Heart right ventricle (tissue), 16 donors: ENCODE data around the gene SUGP2. TPM values are rescaled to one million over a fixed set of nuclear protein-coding genes. Genes with fewer than 3 reads are reported as not detected.

Source experiments
- ATAC-seq, 8 donors: fragments of 200-7000 bp; cut with Tn5 transposase; one replicate each; pipeline ENCODE4 v1.9.1; 2020; ENCODE audit warnings: mild to moderate bottlenecking in 8 of 8, moderate library complexity in 8 of 8, moderate number of reproducible peaks in 1 of 8
- DNase-seq, 2 donors: peaks; one replicate each; pipeline ENCODE4 v3.0.0-alpha.2; 2020
- H3K27ac ChIP-seq, 10 donors: fragments of 200-600 bp; sonication (generic) in 2 of 10; one replicate each; pipeline versions ENCODE4 v1.5.0 to v1.8.0; 2020 to 2022; ENCODE audit warnings: mild to moderate bottlenecking in 3 of 10
- H3K27me3 ChIP-seq, 7 donors: fragments of 200-600 bp; one replicate each; pipeline ENCODE4 v1.8.0; 2021 to 2022; ENCODE audit warnings: mild to moderate bottlenecking in 2 of 7
- H3K36me3 ChIP-seq, 9 donors: fragments of 200-600 bp; sonication (generic) in 1 of 9; one replicate each; pipeline versions ENCODE4 v1.5.0 to v1.8.0; 2020 to 2022; ENCODE audit warnings: mild to moderate bottlenecking in 2 of 9
- H3K4me1 ChIP-seq, 9 donors: fragments of 200-600 bp; sonication (generic) in 1 of 9; one replicate each; pipeline versions ENCODE4 v1.5.0 to v1.8.0; 2020 to 2022; ENCODE audit warnings: mild to moderate bottlenecking in 4 of 9
- H3K4me3 ChIP-seq, 10 donors: fragments of 200-600 bp; sonication (generic) in 2 of 10; one replicate each; pipeline versions ENCODE4 v1.5.0 to v1.8.0; 2020 to 2022; ENCODE audit warnings: mild to moderate bottlenecking in 7 of 10, moderate library complexity in 2 of 10
- H3K9me3 ChIP-seq, 11 donors: fragments of 200-600 bp in 10 of 11; sonication (generic) in 2 of 11; one replicate each; pipeline versions ENCODE4 v1.5.0 to v1.8.0; 2013 to 2022; ENCODE audit warnings: mild to moderate bottlenecking in 2 of 11, control low read depth in 1 of 11, moderate library complexity in 1 of 11
- CTCF ChIP-seq, 9 donors: fragments of 200-600 bp; sonication (generic) in 2 of 9; IDR thresholded peaks; one replicate each; pipeline versions ENCODE4 v1.5.0 to v1.8.0; 2021 to 2022; ENCODE audit warnings: antibody characterized with exemption in 9 of 9, mild to moderate bottlenecking in 5 of 9, moderate library complexity in 1 of 9
- WGBS, 2 donors: extraction: QIAGEN DNeasy Blood & Tissue Kit; methylation state at CpG; one replicate each; pipeline ENCODE4 v1.1.7; 2013; ENCODE audit warnings: inconsistent platforms in 1 of 2; 5-methylcytosine and 5-hydroxymethylcytosine counted together
- intact Hi-C, 10 donors: fragments of 100-400 bp; cut with DNase I; formaldehyde crosslinking; loops; one replicate each; pipeline versions ENCODE4 v1.11.1 to v1.14.2; 2022
- polyA plus RNA-seq, 2 donors: library from polyadenylated mRNA; stranded (reverse); fragments of 200-250 nt; gene quantifications; one replicate each; pipeline ENCODE4 v1.2.3, GENCODE V29; 2013
- total RNA-seq, 10 donors: library from RNA; stranded (reverse); fragmentation: NEBNext Ultra II Directional in 3 of 10; extraction: Animal tissue kit (Norgen Biotek cat#: 25700) in 3 of 10; gene quantifications; one replicate each; pipeline versions ENCODE4 v1.2.1 to v1.2.4, GENCODE V29; 2021 to 2023
- donor health status: Arrhythmogenic right ventricular cardiomyopathy.
- donor health status: ischemic (EF 13 %, LVEDD 7.1; RV severe dilation, severe dysfunction).
- donor health status: healthy with polysubstance abuse.
- donor health status: DM: no; HTN: yes; CAD: no.
- donor health status: DM: no; HTN: no; CAD: no.
- donor health status: ischemic (EF 25% LVEDD 6.9; RV normal size, moderate dysfunction).
- donor health status: ischemic (EF 25% LVEDD 5.7; RV mildly dilated, moderate dysfunction).
- donor health status: healthy.
- donor health status: DM: yes; HTN: yes; CAD: no.
- donor health status: Ischemic cardiomyopathy.
- donor health status: ischemic (EF 35%, LVEDD 5.7; RV mildly dilated, moderate dysfunction).
- donor health status: nonischemic (EF 11% LVEDD 7.7; RV severe dilation, severe dysfunction).
- donor health status: DM: yes; HTN: yes; CAD: no.
- donor health status: PGD.
- donor health status: ischemic (EF 29% LVEDD 5.4; RV normal size, mild dysfunction).
- donor health status: nonischemic (EF 23%, LVEDD 6.1; RV moderate dilation, normal function).

The SUGP2 gene
- total and polyA plus RNA-seq, 12 donors: 27.2 to 85.2 (median 63.3) TPM

- no peaks in the 10 kb centered on the region for H3K27me3 ChIP-seq
- H3K27ac ChIP-seq: no peak overlapping the region
- TF ChIP-seq CTCF (IDR thresholded peaks at IDR 0.05): no peak
- H3K4me1 ChIP-seq: no peaks in the 10 kb centered on the region
- no peak for ATAC-seq
- no peak overlapping the region for H3K4me3 ChIP-seq
- H3K36me3 ChIP-seq: peaks cover 0 to 97% (median 6%) of the 10 kb centered on the region in 9 donors
- WGBS, 2 donors: 95 to 96% methylated on average over 2 of the region's 2 CpGs
- DNase-seq: no peak
- intact Hi-C loops: no loop called here
- no peaks in the 10 kb centered on the region for H3K9me3 ChIP-seq
Observed at GRCh38 chr19:19049406-19049805, 16.1 kb upstream of the SUGP2 start.

- no peak for TF ChIP-seq CTCF (IDR thresholded peaks at IDR 0.05)
- H3K4me3 ChIP-seq: no peak overlapping the region
- peaks cover 0 to 6% (median 0%) of the 10 kb centered on the region in 9 donors for H3K4me1 ChIP-seq
- no peaks in the 10 kb centered on the region for H3K27me3 ChIP-seq
- DNase-seq (no peak), ATAC-seq (peak in 1 of 8 donors; percentile 20)
- H3K9me3 ChIP-seq: no peaks in the 10 kb centered on the region
- WGBS, 2 donors: 95 to 97% methylated on average over 6 of the region's 6 CpGs
- H3K36me3 ChIP-seq: peaks cover 0 to 66% (median 0%) of the 10 kb centered on the region in 9 donors
- no peak overlapping the region for H3K27ac ChIP-seq
- intact Hi-C loops: no loop called here
Observed at GRCh38 chr19:19043881-19044280, 10.6 kb upstream of the SUGP2 start.

- no peak for TF ChIP-seq CTCF (IDR thresholded peaks at IDR 0.05)
- Histone ChIP-seq H3K27ac (no peak overlapping the region), H3K4me1 (peaks cover 0 to 6% (median 0%) of the 10 kb centered on the region in 9 donors), H3K4me3 (no peak overlapping the region), H3K9me3 (no peaks in the 10 kb centered on the region), H3K27me3 (no peaks in the 10 kb centered on the region), H3K36me3 (peaks cover 0 to 68% (median 0%) of the 10 kb centered on the region in 9 donors)
- 86 to 90% methylated on average over 6 of the region's 6 CpGs for WGBS, 2 donors
- ATAC-seq (peak in 1 of 8 donors; percentile 25), DNase-seq (no peak)
- intact Hi-C loops: no loop called here
Observed at GRCh38 chr19:19043481-19043880, 10.2 kb upstream of the SUGP2 start.

- H3K27me3 ChIP-seq: no peaks in the 10 kb centered on the region
- no peaks in the 10 kb centered on the region for H3K9me3 ChIP-seq
- H3K4me3 ChIP-seq: no peak overlapping the region
- no peak for DNase-seq
- H3K27ac ChIP-seq: no peak overlapping the region
- intact Hi-C loops: no loop called here
- ATAC-seq: no peak
- H3K36me3 ChIP-seq: peaks cover 0 to 65% (median 0%) of the 10 kb centered on the region in 9 donors
- TF ChIP-seq CTCF (IDR thresholded peaks at IDR 0.05): no peak
- 95 to 96% methylated on average over 13 of the region's 13 CpGs for WGBS, 2 donors
- H3K4me1 ChIP-seq: peaks cover 0 to 6% (median 0%) of the 10 kb centered on the region in 9 donors
Observed at GRCh38 chr19:19042732-19043280, 9.5 kb upstream of the SUGP2 start.
